HG03097 (cell line): ENCODE results near the gene EML6.

Experiments used
- ATAC-seq: cut with Tn5 transposase; IDR thresholded peaks from one replicate; pipeline ENCODE4 v1.9.1; 2021; ENCODE audit not compliant: unreplicated experiment, low FRiP score

The EML6 gene

GRCh38 chr2:55012672-55013484 is 289.4 kb downstream of the EML6 start:
- ATAC-seq: no peak

DNA sequence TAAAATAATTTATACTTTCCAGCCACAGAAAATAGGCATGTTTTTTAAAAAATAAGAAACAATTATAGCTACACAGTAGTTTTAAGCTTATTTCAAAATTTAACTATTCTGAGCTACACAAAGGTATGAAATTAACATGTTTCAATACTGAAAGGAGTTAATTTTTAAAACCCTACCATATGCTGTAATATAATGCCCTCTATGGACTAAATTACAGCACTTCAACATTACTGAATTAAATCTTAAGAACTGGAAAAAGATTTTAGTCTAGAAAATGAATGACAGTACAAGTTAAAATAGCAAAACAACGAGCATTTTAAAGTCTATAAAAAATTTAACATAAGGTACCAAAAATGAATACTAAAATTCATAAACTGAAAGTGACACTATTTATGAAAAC is 290.5 kb downstream of the EML6 start:
- ATAC-seq: no peak

DNA sequence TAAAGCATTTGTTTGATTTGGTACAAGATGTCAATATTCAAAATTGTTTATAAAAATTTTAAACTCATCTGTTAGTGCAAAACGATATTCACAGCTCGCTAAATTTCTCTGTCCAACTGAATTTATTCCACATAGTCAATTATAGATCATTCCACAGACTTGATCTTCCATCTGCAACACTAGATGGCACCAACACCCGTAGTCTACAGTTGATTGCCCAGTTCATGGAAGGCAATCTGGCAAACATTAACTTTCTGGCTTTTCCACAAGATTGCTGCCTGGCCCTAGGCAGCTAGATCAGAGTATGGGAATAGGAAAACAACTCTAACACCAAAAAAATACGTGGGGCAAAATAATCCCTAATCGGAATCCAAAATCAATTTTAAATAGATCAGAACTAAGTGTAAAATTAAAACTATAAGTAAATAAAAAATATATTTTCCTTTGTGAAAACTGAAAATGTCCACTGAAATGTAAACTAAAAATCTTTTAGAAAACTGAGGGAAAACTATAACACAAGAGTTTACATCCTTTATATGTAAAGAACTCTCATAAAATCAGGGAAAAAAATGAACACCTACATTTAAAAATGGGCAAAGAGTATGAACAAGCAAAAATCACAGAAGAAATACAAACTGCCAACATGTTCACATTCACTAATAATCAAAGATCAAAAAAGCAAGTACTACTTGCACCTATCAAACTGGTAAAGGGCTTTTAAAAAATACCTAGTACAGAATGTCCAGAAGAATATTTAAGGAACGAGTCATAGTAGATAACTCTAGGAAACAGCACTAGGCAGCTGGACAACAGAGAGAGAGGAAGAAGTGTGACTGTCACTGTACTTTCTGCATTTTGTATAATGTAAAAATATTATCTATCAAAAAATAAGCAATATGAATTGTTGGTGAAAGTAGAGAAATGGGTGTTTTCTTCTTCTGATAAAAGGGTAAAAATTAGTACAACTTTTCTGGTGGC is 291.8 kb downstream of the EML6 start:
- no peak for ATAC-seq

GRCh38 chr2:55017428-55017827 is 294.0 kb downstream of the EML6 start:
- no peak for ATAC-seq

- ATAC-seq: no peak
Observed at GRCh38 chr2:55017880-55018279, 294.4 kb downstream of the EML6 start.

DNA sequence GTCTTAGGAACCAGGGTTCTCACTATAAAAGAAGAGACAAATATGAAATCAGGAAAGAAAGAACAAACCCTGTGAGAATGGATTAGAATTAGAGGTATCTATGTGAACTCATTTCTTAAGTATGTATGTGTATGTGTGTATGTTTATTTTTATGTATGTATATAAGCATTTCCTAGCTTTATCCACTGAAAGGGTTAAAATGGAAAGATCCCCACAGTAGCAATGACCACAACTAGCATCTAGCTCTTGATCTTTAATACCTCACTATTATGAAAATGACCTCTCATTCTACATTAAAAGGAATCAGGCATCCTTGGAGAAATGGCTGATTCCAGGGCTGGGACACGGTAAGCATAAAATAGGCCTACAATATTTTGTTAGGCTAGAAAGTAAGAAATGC is 295.2 kb downstream of the EML6 start:
- no peak for ATAC-seq

DNA sequence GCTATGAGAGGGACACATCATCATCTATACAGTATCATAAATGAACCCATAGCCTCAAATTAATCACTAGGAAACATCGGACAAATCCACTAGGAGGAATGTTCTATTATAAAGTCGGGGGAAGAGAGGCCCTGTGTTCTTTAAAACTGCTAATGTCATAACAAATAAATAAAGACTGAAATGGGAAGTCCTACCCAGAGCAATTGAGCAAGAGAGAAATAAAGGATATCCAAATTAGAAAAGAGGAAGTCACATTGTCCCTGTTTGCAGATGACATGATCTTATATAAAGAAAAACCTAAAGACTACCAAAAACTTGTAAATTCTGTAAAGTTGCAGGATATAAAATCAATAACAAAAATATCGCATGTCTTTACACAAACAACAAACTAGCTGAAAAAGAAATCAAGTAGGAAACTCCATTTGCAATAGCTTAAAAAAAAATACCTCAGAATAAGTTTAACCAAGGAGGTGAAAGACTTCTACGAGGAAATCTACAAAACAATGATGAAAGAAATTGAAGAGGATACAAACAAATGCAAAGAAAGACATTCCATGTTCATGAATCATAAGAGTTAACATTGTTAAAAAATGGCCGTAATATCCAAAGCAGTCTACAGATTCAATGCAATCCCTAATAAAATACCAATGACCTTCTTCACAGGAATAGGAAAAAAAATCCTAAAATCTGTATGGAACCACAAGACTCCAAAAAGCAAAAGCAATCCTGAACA is 296.2 kb downstream of the EML6 start:
- no peak for ATAC-seq
